ENCODE results near the gene ALG12. TPM values are rescaled to one million over a fixed set of nuclear protein-coding genes. Genes with fewer than 3 reads are reported as not detected.

The ALG12 gene
- total and polyA plus RNA-seq, 2 of the 13 experiments (the other 11 are each of a cell fraction or from before 2014, with no cell fraction given) = 7.8 to 15.8 TPM

DNA sequence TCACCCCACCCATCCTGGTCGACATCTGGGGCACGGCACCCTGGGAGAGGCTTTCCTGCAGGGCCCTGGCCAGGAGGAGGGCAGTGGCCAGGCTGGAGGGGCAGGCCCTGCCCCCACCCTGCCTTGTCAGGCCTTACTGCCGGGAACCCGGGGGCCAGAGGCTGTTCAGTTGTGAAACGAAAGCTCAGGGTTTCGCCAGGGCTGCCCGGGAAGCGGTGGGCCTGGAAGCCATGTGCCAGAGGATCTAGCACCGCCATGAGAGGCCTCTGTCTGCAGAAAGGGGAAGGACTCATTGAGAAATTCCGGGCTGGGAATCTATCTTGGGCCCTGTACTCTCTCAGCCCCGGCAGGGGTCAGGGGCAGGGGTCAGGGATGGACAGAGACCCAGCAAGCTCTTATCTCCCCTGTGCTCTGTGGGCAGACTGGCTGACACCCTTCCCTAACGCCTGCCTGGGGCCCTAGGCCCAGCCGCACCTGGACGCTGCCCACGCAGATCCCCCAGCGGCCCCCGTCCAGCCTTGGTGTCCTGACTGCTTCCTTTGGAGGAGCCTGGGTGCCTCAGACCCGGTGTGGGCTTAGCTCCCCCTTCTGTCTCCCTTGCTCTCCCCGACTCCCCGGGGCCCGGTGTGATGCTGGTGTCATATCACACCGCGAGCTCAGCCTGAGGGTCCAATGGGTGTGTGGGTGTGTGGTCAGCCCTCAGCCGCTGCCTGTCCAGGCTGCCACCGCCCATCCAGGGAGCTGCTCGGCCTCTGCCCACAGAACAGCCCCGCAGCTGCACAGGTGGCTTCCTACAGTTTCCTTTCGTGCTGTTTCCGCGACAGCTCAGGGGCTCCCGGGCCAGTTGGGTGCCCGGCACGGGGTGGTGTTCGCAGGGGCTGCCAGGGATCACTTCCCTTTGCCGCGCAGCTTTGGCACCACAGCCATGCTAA is 48.8 kb upstream of the ALG12 start (continued):
- TF ChIP-seq, protein P1, sequence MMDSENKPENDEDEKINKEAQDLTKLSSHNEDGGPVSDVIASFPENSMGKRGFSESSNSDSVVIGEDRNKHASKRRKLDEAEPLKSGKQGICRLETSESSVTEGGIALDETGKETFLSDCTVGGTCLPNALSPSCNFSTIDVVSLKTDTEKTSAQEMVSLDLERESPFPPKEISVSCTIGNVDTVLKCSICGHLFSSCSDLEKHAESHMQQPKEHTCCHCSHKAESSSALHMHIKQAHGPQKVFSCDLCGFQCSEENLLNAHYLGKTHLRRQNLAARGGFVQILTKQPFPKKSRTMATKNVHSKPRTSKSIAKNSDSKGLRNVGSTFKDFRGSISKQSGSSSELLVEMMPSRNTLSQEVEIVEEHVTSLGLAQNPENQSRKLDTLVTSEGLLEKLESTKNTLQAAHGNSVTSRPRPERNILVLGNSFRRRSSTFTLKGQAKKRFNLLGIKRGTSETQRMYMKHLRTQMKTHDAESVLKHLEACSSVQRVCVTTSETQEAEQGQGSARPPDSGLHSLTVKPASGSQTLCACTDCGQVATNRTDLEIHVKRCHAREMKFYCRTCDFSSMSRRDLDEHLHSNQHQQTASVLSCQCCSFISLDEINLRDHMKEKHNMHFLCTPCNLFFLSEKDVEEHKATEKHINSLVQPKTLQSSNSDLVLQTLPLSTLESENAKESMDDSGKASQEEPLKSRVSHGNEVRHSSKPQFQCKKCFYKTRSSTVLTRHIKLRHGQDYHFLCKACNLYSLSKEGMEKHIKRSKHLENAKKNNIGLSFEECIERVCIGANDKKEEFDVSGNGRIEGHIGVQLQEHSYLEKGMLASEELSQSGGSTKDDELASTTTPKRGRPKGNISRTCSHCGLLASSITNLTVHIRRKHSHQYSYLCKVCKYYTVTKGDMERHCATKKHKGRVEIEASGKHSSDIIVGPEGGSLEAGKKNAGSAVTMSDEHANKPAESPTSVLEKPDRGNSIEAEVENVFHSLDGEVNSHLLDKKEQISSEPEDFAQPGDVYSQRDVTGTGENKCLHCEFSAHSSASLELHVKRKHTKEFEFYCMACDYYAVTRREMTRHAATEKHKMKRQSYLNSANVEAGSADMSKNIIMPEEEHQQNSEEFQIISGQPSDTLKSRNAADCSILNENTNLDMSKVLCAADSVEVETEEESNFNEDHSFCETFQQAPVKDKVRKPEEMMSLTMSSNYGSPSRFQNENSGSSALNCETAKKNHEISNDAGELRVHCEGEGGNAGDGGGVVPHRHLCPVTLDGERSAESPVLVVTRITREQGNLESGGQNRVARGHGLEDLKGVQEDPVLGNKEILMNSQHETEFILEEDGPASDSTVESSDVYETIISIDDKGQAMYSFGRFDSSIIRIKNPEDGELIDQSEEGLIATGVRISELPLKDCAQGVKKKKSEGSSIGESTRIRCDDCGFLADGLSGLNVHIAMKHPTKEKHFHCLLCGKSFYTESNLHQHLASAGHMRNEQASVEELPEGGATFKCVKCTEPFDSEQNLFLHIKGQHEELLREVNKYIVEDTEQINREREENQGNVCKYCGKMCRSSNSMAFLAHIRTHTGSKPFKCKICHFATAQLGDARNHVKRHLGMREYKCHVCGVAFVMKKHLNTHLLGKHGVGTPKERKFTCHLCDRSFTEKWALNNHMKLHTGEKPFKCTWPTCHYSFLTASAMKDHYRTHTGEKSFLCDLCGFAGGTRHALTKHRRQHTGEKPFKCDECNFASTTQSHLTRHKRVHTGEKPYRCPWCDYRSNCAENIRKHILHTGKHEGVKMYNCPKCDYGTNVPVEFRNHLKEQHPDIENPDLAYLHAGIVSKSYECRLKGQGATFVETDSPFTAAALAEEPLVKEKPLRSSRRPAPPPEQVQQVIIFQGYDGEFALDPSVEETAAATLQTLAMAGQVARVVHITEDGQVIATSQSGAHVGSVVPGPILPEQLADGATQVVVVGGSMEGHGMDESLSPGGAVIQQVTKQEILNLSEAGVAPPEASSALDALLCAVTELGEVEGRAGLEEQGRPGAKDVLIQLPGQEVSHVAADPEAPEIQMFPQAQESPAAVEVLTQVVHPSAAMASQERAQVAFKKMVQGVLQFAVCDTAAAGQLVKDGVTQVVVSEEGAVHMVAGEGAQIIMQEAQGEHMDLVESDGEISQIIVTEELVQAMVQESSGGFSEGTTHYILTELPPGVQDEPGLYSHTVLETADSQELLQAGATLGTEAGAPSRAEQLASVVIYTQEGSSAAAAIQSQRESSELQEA (CRISPR knock-in tag; IDR thresholded peaks at IDR 0.05; ENCODE audit: not compliant biosample characterization) = no peak
- TF ChIP-seq, protein P2, sequence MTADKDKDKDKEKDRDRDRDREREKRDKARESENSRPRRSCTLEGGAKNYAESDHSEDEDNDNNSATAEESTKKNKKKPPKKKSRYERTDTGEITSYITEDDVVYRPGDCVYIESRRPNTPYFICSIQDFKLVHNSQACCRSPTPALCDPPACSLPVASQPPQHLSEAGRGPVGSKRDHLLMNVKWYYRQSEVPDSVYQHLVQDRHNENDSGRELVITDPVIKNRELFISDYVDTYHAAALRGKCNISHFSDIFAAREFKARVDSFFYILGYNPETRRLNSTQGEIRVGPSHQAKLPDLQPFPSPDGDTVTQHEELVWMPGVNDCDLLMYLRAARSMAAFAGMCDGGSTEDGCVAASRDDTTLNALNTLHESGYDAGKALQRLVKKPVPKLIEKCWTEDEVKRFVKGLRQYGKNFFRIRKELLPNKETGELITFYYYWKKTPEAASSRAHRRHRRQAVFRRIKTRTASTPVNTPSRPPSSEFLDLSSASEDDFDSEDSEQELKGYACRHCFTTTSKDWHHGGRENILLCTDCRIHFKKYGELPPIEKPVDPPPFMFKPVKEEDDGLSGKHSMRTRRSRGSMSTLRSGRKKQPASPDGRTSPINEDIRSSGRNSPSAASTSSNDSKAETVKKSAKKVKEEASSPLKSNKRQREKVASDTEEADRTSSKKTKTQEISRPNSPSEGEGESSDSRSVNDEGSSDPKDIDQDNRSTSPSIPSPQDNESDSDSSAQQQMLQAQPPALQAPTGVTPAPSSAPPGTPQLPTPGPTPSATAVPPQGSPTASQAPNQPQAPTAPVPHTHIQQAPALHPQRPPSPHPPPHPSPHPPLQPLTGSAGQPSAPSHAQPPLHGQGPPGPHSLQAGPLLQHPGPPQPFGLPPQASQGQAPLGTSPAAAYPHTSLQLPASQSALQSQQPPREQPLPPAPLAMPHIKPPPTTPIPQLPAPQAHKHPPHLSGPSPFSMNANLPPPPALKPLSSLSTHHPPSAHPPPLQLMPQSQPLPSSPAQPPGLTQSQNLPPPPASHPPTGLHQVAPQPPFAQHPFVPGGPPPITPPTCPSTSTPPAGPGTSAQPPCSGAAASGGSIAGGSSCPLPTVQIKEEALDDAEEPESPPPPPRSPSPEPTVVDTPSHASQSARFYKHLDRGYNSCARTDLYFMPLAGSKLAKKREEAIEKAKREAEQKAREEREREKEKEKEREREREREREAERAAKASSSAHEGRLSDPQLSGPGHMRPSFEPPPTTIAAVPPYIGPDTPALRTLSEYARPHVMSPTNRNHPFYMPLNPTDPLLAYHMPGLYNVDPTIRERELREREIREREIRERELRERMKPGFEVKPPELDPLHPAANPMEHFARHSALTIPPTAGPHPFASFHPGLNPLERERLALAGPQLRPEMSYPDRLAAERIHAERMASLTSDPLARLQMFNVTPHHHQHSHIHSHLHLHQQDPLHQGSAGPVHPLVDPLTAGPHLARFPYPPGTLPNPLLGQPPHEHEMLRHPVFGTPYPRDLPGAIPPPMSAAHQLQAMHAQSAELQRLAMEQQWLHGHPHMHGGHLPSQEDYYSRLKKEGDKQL (CRISPR knock-in tag; IDR thresholded peaks at IDR 0.05; ENCODE audit: low read depth) = no peak; the same call in 1 of the 2 replicates
- TF ChIP-seq HNF4A (CRISPR knock-in tag; IDR thresholded peaks at IDR 0.05) (peak; percentile 54), PHB2 (IDR thresholded peaks at IDR 0.05; ENCODE audit: partially characterized antibody) (no peak), EED (CRISPR knock-in tag; IDR thresholded peaks at IDR 0.05) (no peak), ASH2L (IDR thresholded peaks at IDR 0.05; ENCODE audit: insufficient read length, low read depth, low read length) (no peak), ATF7 (IDR thresholded peaks at IDR 0.05) (no peak), ATF7 (CRISPR knock-in tag; IDR thresholded peaks at IDR 0.05) (no peak; the same call in none of the 2 replicates), HDAC1 (CRISPR knock-in tag; IDR thresholded peaks at IDR 0.05) (peak; percentile 77), ZNF335 (CRISPR knock-in tag; IDR thresholded peaks at IDR 0.05) (no peak), RXRA (CRISPR knock-in tag; IDR thresholded peaks at IDR 0.05) (peak; percentile 14; the same call in 1 of the 2 replicates), FOSL2 (CRISPR knock-in tag; IDR thresholded peaks at IDR 0.05) (peak; percentile 41; the same call in 1 of the 2 replicates), RNF2 (conservative IDR thresholded peaks at IDR 0.05; ENCODE audit: low read depth) (no peak; the same call in 1 of the 2 replicates)
- TF ChIP-seq, protein P3, sequence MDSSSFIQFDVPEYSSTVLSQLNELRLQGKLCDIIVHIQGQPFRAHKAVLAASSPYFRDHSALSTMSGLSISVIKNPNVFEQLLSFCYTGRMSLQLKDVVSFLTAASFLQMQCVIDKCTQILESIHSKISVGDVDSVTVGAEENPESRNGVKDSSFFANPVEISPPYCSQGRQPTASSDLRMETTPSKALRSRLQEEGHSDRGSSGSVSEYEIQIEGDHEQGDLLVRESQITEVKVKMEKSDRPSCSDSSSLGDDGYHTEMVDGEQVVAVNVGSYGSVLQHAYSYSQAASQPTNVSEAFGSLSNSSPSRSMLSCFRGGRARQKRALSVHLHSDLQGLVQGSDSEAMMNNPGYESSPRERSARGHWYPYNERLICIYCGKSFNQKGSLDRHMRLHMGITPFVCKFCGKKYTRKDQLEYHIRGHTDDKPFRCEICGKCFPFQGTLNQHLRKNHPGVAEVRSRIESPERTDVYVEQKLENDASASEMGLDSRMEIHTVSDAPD (CRISPR knock-in tag; IDR thresholded peaks at IDR 0.05) = no peak
